Stimulated activated effector memory CD8-positive, alpha-beta T cell treated with anti-CD3 and anti-CD28 coated beads, Interleukin-12 subunit alpha, Interleukin-12 subunit beta, amount 100 ng/mL, for 72 hours (primary cell): ENCODE measurements around the gene HMX2.

Source experiments
- ATAC-seq: fragments of 150-1000 bp; cut with Tn5 transposase; 2 replicates; pipeline ENCODE4 v1.10.0; 2021
- DNase-seq, 2 donors: peaks; one replicate each; pipeline ENCODE4 v3.0.0; 2021 to 2022; ENCODE audit warnings: low spot score in 2 of 2
- H3K27ac Mint-ChIP-seq: one replicate; pipeline ENCODE4 v1.8.0; 2022; ENCODE audit warnings: mild to moderate bottlenecking, mixed read lengths
- H3K36me3 Mint-ChIP-seq: one replicate; pipeline ENCODE4 v1.8.0; 2022; ENCODE audit warnings: mild to moderate bottlenecking, mixed read lengths
- H3K4me1 Mint-ChIP-seq: one replicate; pipeline ENCODE4 v1.8.0; 2022; ENCODE audit warnings: mixed read lengths
- H3K4me3 Mint-ChIP-seq: one replicate; pipeline ENCODE4 v1.8.0; 2022; ENCODE audit warnings: mild to moderate bottlenecking, mixed read lengths
- H3K9me3 Mint-ChIP-seq: one replicate; pipeline ENCODE4 v1.8.0; 2022; ENCODE audit warnings: mixed read lengths

The HMX2 gene

DNA sequence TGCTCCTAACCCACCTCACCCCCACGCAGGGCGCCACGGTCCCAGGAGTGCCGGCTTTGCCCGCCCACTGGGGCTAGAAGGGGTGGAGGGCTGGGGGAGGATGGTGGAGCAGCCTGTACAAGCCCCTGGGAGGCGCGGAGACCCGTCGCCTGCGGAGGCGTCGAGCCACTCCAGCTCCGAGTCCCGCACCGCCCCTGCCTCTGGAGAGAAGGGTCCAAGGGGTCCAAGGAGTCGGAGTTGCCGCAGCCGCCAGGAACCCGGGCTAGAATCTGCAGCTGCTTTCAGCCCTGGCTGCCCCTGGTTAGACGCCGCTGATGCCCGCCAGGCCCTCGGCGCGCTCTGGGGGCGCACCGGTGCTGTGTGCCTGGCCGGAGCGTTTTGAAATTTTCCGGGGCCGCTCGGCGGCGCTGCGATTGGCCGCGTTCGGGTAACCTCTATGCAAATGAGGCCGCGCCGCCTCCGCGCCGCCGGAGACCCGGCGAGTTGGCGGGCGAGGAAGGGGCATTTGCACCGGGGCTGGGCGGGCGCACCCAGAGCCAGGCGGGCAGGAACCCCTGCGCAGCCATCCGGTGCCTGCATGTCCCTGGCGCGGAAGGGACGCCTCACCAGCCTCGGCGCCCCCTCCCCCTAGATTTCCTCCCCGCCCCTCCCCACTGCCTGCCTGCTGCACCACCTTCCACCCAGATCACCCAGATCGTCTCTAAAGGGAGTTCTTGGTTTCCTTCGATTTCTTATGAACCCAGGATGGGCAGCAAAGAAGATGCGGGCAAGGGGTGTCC is at the start of gene HMX2:
Gene HMX2 (plus strand): TSS at position 502 of the 779 bp plus-strand sequence. CDS start 243 bp downstream, at position 745.
- Mint-ChIP-seq H3K9me3 (no peaks in the 10 kb centered on the region), H3K36me3 (peaks cover 6% of the 10 kb centered on the region), H3K4me1 (peaks cover 54% of the 10 kb centered on the region), H3K27ac (no peak within 1 kb of the TSS), H3K4me3 (peak within 1 kb of the TSS; percentile 63)
- DNase-seq (peak in 1 of 2 donors; percentile 69), ATAC-seq (peak; percentile 54)

DNA sequence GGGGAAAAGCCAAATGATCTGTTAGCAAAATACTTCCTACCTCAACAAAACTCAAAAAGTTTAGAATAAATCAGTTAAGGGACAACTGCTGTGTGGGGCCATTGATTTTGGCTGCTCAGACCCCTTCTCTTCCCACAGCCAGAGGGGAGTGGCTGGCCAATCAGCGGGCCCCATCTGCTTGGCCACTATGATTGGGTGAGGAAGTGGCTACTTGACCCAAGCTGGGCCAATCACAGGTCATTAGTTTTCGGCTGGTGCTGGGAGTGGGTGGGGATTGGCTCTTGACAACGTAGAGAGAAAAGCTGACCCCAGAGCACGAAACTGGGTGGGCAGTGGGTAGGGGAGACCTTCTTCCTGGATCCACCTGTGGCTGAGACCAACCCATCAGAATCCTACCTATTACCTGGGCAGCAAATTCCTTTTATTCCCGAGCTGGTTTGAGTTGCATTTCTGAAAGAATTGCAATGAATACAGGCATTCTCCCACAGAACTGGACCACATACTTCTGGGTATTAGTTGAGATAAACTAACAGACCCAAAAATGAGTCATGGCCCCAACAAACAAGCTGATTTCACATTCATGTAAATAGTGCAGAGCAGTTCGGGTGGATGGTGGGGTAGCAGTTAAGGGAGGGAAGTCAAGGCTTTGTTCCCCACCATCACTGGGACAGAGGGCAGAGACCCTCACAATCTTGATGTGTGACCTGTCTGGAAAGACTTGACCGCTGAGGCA is 47.7 kb upstream of the HMX2 start:
- Mint-ChIP-seq H3K9me3 (no peaks in the 10 kb centered on the region), H3K4me3 (no peak overlapping the region), H3K4me1 (no peaks in the 10 kb centered on the region), H3K27ac (no peak overlapping the region), H3K36me3 (no peaks in the 10 kb centered on the region)
- DNase-seq = no peak
- no peak for ATAC-seq

DNA sequence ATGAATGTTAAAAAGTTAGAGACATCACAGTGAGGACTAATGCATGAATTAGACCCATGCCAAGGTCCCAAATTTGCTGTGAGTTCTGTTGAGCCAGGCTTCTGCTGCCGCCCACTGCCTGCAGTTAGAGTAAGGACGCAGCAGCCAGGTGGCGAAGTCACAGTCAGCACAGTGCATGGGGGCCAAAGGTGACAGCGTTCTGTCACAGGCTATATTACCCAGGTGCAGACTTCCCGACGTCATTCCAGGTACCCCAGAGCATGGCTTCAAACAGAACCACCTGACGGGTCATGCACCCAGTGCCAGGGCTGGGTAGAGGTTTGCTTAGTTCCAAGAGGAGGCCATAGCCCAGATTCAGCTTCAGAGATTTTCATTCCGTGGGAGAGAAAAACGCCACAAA is 46.1 kb upstream of the HMX2 start:
- Mint-ChIP-seq H3K4me1 (no peaks in the 10 kb centered on the region), H3K9me3 (no peaks in the 10 kb centered on the region), H3K4me3 (no peak overlapping the region), H3K27ac (no peak overlapping the region), H3K36me3 (no peaks in the 10 kb centered on the region)
- ATAC-seq (no peak), DNase-seq (no peak)

DNA sequence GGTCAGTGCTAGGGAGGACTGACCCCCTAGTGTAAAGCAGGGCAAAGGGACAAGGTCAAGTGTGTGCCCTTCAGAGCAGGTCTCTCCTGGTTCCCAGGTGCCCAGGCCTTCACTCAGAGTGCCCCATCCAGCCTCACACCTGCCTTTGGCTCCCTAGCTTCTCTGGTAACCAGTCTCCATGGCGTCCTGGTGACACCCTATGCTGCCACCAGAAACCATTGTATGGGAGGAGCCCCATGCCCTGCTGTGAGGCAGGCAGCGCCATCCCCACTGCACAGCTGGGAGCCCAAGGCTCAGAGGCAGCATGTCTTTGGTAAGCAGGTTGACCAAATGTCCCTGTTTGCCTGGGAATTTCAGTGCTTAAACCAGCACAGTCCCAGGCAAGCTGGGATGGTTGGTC is 45.3 kb upstream of the HMX2 start:
- Mint-ChIP-seq H3K36me3 (no peaks in the 10 kb centered on the region), H3K4me1 (no peaks in the 10 kb centered on the region), H3K27ac (no peak overlapping the region), H3K4me3 (no peak overlapping the region), H3K9me3 (no peaks in the 10 kb centered on the region)
- DNase-seq (no peak), ATAC-seq (peak; percentile 36)

- Mint-ChIP-seq H3K27ac (no peak overlapping the region), H3K4me1 (no peaks in the 10 kb centered on the region), H3K36me3 (no peaks in the 10 kb centered on the region), H3K9me3 (no peaks in the 10 kb centered on the region), H3K4me3 (no peak overlapping the region)
- DNase-seq (no peak), ATAC-seq (no peak)
Observed at GRCh38 chr10:123103944-123104343, 44.0 kb upstream of the HMX2 start.

DNA sequence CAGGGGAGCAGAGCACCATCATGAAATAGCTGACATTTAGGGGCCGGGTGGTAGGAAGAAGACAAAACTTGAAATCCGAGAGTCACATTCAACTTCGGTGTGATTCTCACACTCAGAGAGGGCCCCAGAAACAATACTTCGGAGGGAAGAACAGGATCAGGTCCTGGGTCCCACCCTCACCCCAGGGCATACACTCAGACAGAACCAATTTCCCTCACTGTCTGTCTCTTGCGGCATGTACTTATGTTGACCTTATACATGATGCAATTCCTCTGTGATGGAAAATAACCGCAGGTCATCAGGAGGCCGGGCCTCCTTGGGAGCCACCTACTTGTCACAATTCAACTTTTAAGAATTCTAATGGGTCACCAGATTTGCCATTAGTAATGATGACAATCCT is 38.5 kb upstream of the HMX2 start:
- Mint-ChIP-seq H3K9me3 (no peaks in the 10 kb centered on the region), H3K36me3 (no peaks in the 10 kb centered on the region), H3K27ac (no peak overlapping the region), H3K4me3 (no peak overlapping the region), H3K4me1 (no peaks in the 10 kb centered on the region)
- DNase-seq (no peak), ATAC-seq (no peak)

GRCh38 chr10:123117644-123118417 is 30.1 kb upstream of the HMX2 start:
- Mint-ChIP-seq H3K27ac (no peak overlapping the region), H3K4me1 (no peaks in the 10 kb centered on the region), H3K9me3 (no peaks in the 10 kb centered on the region), H3K36me3 (no peaks in the 10 kb centered on the region), H3K4me3 (no peak overlapping the region)
- DNase-seq (no peak), ATAC-seq (no peak)

DNA sequence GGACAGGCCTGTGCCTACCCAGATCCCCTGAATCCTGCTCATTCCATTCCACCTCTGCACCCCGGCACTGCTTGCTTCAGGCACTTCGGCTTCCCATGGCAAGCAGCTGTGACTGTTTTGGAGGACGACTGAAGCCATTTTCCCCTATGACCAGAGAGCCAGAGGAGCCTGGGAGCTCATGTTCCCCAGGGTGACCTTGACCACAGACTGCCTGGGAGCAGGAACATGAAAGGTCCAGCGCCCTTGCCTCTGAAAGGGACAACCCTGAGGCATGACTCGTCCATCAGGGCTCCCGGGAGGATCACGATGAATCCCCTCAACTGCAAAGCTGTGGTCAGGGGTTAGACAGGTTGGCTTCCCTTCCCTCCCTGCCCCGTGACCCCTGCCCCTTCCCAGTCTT is 28.9 kb upstream of the HMX2 start:
- no peaks in the 10 kb centered on the region for H3K4me1 Mint-ChIP-seq
- H3K27ac Mint-ChIP-seq = no peak overlapping the region
- H3K36me3 Mint-ChIP-seq = no peaks in the 10 kb centered on the region
- no peaks in the 10 kb centered on the region for H3K9me3 Mint-ChIP-seq
- no peak overlapping the region for H3K4me3 Mint-ChIP-seq
- no peak for ATAC-seq
- DNase-seq = no peak

- no peaks in the 10 kb centered on the region for H3K4me1 Mint-ChIP-seq
- no peak overlapping the region for H3K4me3 Mint-ChIP-seq
- DNase-seq = no peak
- no peaks in the 10 kb centered on the region for H3K9me3 Mint-ChIP-seq
- H3K36me3 Mint-ChIP-seq = no peaks in the 10 kb centered on the region
- no peak for ATAC-seq
- H3K27ac Mint-ChIP-seq = no peak overlapping the region
Observed at GRCh38 chr10:123126246-123126645, 21.7 kb upstream of the HMX2 start.

GRCh38 chr10:123129618-123130271 is 18.2 kb upstream of the HMX2 start:
- H3K9me3 Mint-ChIP-seq = no peaks in the 10 kb centered on the region
- no peak for DNase-seq
- no peak overlapping the region for H3K27ac Mint-ChIP-seq
- ATAC-seq = peak; percentile 23
- peaks cover 20% of the 10 kb centered on the region for H3K4me1 Mint-ChIP-seq
- H3K4me3 Mint-ChIP-seq = no peak overlapping the region
- H3K36me3 Mint-ChIP-seq = peaks cover 10% of the 10 kb centered on the region

- Mint-ChIP-seq H3K4me1 (peaks cover 28% of the 10 kb centered on the region), H3K4me3 (peak overlapping the region; percentile 79), H3K36me3 (peaks cover 20% of the 10 kb centered on the region), H3K27ac (no peak overlapping the region), H3K9me3 (no peaks in the 10 kb centered on the region)
- DNase-seq = peak; percentile 83 to 93
- peak; percentile 74 for ATAC-seq
Observed at GRCh38 chr10:123132576-123133477, 15.1 kb upstream of the HMX2 start.

DNA sequence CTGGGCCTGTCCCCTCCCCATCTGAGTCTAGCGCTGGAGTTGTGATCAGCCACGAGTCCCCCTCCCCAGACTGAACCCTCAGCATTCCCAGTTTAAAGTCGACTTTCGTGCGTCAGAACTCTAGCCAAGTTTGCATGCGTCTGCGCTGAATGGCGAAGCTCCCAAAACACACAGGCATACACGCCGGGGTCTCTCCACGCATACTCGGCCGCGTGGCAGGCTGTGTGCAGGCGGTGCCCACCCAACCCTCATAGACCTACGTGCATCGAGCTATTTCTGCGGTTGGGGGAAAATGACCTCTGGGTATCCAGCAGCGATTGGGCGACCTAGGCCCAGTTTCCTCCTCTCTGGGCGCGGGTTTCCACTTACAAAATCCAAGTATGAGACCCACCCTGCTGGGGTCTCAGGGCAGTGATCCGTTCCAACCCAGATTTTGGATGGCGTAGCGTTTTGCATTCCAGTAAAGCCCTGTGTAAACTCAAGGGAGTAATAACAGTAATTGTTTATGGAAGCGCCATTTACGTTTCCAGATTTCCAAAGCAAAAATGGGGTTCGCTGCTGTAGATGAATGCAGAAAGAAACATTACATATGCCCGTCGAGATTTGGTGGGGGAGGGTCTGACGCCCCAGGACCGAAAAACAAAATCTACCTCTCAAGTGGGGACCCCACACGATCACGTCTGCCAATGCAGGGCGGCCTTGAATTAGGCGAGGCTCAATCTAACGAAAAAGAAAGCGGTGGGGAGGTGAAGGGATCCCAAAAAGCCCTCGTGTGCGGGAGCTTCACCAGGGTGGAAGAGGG is 14.2 kb upstream of the HMX2 start:
- H3K4me3 Mint-ChIP-seq = peak overlapping the region; percentile 79
- no peak overlapping the region for H3K27ac Mint-ChIP-seq
- peaks cover 20% of the 10 kb centered on the region for H3K36me3 Mint-ChIP-seq
- H3K9me3 Mint-ChIP-seq = no peaks in the 10 kb centered on the region
- H3K4me1 Mint-ChIP-seq = peaks cover 28% of the 10 kb centered on the region
- no peak for ATAC-seq
- DNase-seq = no peak

DNA sequence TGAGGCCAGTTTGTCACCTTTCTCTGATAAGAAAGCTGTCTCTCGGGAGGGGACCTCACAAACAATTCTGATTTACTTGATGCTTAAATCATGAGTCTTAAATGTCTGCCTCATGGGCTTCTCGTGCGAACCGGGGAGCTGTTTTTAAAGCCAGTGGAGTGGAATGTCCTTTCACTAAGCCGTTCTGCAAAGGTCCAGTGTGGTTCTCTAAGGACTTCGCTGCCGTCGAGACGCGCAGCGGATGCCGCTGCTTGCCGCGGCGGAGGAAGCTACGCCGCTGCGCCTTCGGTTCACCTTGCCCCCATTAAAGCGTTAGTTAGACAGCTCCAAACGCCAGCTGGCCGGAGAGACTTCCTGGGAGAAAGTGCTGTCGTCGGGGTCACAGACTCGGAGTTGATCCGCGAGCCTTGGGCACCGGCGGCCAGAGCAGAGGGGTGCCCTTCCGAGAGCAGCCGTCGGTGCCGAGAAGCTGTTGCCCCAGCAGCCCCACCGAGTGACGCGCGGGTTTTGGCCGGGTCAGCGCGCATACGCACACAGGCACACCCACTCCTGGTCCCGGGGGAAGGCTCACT is 13.5 kb upstream of the HMX2 start:
- H3K27ac Mint-ChIP-seq = no peak overlapping the region
- H3K4me3 Mint-ChIP-seq = peak overlapping the region; percentile 79
- DNase-seq (no peak), ATAC-seq (no peak)
- peaks cover 20% of the 10 kb centered on the region for H3K36me3 Mint-ChIP-seq
- no peaks in the 10 kb centered on the region for H3K9me3 Mint-ChIP-seq
- peaks cover 34% of the 10 kb centered on the region for H3K4me1 Mint-ChIP-seq
